Fibroblast of skin of abdomen (primary cell): ENCODE measurements around the gene PRUNE1.

ENCODE experiments used
- DNase-seq: peaks from one replicate; pipeline ENCODE4 v3.0.0-alpha.2; 2013

PRUNE1 gene

GRCh38 chr1:151007853-151008243 is 401 bp upstream of the PRUNE1 start:
- DNase-seq: no peak

DNA sequence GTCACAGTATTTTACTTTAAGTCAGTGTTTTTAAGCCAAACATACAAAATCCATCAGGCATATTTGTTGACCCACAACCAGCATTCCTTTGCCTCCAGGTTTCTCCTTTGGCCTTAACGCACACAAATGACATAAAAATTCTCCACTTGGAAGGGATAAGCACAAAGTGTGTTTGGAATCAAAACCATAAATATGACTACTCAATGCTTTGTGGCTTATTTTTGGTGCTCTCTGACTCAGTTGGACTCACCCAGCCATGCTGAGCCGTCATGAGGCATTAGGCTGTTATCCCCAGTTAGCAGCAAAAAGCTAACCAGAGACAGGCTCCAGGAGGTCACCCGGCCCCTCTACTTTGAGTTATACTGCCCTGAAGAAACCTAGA is 948 bp downstream of the PRUNE1 start:
- DNase-seq: peak; percentile 58

DNA sequence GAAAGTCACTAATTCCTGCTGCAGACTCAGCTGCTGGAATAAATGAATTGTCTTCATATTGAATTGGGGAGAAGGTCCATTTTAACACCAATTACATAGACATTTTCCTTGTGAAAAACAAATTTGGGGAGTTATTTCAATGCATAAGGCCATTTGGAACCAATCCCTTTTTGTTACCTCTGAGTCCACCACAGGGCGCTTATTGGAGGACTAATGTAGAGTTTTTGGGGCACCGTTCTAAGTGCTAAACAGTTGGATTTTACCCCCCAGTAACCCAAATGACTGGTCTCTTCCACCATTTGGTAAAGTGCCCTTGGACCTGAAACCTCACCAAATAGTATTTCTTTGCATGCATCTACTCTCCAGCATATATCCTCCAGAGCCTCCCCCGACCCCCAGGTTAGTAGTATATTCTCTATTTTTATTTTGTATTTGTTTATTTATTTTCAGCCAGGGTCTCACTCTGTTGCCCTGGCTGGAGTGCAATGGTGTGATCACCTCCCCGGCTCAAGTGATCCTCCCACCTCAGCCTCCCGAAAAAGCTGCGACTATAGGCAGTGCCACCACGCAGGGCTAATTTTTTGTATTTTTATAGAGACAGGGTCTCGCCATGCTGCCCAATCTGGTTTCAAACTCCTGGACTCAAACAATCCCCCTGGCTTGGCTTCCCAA is 1.6 kb downstream of the PRUNE1 start:
- DNase-seq: no peak

DNA sequence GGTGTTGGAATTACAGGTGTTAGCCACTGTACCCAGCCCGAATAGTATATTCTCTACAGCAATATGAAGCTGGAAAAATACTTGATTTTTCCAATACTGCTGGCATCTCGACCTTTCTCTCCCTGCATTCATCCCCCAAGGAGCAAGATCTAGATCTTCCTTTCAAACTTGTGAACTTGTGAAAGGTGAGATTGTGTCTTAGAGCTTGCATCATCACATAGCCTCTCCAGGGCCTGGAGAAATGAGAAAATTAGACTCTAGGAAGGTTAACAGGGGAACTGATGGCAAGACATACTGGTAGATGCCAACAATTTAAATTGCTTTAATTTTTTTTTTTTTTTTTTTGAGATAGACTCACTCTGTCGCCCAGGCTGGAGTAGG is 2.1 kb downstream of the PRUNE1 start:
- DNase-seq: no peak

GRCh38 chr1:151011154-151011850 is 3.1 kb downstream of the PRUNE1 start:
- DNase-seq: no peak

DNA sequence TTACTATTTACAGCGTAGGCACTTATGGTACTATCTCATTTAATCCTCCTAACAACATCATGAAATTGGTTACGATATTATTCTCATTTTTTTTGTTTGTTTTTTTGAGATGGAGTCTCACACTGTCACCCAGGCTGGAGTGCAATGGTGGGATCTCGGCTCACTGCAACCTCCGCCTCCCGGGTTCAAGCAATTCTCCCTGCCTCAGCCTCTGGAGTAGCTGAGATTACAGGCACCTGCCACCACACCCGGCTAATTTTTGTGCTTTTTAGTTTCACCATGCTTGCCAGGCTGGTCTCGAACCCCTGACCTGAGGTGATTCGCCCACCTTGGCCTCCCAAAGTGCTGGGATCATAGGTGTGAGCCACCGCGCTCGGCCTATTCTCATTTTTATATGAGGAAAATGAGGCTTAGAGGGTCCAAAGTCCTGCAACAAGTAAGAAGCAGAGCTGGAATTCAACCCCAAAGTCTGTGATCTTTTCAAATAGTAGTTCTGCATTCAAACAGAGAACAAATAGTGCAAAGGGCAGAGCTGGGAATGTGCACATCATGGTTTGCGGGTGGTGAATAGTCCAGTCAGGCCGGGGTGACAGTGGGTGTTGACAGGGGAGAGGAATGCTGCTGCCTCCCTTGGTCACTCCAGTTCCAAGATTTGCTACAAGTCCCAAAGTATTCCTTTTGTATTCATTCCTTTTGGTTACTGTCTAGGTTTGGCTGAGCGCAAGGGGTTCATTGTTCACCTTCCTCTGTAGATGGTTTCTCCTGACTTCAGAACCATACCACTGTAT is 4.6 kb downstream of the PRUNE1 start:
- DNase-seq: no peak

- no peak for DNase-seq
These were observed 5.3 kb downstream of the PRUNE1 start for GRCh38 chr1:151013518-151013917.

DNA sequence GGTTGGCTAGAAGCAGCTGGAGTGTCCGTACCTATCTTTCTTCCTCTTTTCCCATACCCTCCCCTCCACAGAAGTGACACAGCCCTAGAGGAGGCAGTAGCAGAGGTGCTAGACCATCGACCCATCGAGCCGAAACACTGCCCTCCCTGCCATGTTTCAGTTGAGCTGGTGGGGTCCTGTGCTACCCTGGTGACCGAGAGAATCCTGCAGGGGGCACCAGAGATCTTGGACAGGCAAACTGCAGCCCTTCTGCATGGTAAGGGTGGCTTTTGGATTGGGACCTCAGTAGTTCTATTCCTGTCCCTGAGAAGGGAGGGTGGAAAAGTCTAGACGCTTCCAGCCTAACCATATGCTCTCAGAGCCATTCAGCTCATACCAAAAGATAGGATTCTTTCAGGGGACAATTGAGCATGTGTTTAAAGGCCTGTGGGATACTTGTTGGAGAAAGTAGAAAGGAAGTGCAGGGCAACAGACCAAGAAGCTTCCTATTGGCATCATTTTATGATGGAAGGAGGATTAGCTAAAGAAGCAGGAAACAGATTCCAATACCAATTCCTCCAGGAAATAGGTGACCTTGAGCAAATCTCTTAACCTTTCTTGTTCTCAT is 16.4 kb downstream of the PRUNE1 start:
- peak; percentile 58 for DNase-seq

DNA sequence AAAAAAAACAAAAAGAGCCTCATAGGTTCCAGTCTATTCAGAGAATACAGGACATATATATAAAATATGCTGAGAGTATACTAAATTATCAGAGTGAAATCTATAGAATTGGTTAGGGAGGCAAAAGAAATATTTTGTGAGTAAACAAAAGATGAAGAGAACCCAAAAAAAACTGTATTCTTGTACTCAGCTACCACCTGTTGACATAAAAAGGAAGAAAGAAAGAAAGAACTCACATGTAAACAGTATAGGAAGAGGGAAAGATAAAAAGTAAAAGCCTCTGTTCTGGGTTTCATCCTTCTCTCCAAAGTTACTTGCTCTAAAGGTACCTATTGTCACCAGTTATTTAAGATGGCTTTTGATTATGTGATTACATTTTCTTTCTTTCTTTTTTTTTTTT is 18.2 kb downstream of the PRUNE1 start:
- no peak for DNase-seq

DNA sequence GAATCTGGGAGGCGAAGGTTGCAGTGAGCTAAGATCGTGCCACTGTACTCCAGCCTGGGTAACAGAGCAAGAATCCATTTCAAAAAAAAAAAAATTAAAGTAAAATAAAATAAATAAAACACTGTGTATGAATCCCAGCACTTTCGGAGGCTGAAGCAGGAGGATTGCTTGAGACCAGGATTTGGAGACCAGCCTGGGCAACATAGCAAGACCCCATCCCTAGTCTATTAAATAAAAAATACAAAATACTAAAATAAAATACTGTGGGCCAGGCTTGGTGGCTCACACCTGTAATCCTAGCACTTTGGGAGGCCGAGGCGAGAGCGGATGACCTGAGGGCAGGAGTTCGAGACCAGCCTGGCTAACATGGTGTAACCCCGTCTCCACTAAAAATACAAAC is 23.9 kb downstream of the PRUNE1 start:
- DNase-seq: no peak

DNA sequence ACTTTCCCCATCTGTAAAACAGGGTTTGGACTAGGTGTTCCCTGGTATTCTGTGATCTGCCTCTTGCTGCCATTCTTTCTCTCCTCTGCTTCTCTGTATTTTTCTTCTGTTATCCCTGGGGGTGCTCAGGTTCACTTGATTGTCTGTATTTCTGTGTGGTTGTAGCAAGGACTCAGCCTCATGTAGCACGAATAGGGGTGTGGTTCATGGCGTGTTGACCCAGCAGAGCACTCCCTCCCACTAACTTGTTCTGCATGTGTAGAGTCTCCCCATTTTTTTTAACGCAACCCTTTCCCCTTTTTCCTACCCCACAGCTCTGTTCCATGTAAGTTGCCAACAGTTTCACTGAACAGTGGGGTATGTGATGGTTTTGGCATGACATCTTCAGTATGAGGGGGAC is 26.9 kb downstream of the PRUNE1 start:
- DNase-seq: no peak

GRCh38 chr1:151036356-151036755 is 28.1 kb downstream of the PRUNE1 start, which contains the start of gene BNIPL:
TSS of gene BNIPL (plus strand) at chr1:151036586. CDS start at chr1:151036726, 140 bp downstream.
- DNase-seq: no peak

DNA sequence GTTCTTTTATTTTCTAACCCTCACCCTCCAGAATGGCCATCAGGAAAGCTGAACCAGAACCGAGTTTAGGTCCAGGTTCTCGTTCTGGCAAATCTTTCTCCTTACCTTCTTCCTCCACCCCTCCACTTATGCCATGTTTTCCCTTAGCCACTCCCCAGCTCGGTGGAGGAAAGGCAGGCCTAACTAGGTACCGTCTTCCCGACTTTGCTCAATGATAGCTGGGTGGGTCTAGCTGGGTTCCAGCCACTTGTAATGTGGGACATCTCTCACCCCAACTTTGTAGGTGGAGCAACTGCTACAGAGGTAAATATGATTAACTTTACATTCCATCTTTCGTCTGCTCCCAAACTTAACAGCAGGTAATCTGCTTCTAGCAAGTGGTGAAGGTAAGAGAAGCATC is 28.8 kb downstream of the PRUNE1 start:
- DNase-seq: no peak

DNA sequence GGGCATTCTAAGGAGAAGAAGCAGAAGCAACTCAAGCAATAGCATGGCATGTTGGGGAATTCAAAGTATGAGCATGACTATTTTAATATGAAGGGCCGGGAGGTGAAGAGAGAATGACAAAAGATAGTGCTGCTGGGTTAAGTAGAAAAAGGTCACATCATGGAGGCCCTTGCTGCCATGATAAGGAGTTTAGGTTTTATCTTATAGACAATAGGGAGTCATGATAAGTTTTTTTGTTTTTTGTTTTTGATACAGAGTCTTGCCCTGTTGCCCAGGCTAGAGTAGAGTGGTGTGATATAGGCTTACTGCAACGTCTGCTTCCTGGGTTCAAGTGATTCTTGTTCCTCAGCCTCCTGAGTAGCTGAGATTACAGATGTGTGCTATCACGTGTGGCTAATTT is 31.3 kb downstream of the PRUNE1 start:
- no peak for DNase-seq

GRCh38 chr1:151043163-151043562 is 34.9 kb downstream of the PRUNE1 start:
- no peak for DNase-seq

GRCh38 chr1:151047591-151047924 is 39.3 kb downstream of the PRUNE1 start, which contains the start of gene C1orf56:
TSS of gene C1orf56 (plus strand) at chr1:151047751. CDS start at chr1:151047848, 97 bp downstream.
- peak; percentile 72 for DNase-seq

DNA sequence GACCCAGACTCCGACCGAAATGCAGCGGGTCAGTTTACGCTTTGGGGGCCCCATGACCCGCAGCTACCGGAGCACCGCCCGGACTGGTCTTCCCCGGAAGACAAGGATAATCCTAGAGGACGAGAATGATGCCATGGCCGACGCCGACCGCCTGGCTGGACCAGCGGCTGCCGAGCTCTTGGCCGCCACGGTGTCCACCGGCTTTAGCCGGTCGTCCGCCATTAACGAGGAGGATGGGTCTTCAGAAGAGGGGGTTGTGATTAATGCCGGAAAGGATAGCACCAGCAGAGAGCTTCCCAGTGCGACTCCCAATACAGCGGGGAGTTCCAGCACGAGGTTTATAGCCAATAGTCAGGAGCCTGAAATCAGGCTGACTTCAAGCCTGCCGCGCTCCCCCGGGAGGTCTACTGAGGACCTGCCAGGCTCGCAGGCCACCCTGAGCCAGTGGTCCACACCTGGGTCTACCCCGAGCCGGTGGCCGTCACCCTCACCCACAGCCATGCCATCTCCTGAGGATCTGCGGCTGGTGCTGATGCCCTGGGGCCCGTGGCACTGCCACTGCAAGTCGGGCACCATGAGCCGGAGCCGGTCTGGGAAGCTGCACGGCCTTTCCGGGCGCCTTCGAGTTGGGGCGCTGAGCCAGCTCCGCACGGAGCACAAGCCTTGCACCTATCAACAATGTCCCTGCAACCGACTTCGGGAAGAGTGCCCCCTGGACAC is 39.8 kb downstream of the PRUNE1 start:
- DNase-seq: peak; percentile 59

DNA sequence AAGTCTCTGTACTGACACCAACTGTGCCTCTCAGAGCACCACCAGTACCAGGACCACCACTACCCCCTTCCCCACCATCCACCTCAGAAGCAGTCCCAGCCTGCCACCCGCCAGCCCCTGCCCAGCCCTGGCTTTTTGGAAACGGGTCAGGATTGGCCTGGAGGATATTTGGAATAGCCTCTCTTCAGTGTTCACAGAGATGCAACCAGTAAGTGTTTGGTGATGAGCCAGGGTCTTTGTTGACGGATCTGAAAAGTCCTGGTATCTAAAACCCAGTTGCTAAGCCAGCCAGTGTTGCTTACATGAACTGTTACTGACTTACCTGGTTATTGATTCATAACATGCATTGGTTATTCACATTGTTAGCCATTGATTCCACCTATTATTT is 40.4 kb downstream of the PRUNE1 start:
- no peak for DNase-seq

- DNase-seq: no peak
These were observed 41.2 kb downstream of the PRUNE1 start for GRCh38 chr1:151049458-151049857.

GRCh38 chr1:151050051-151050688 is 41.9 kb downstream of the PRUNE1 start:
- DNase-seq: no peak

GRCh38 chr1:151051356-151052009 is 43.2 kb downstream of the PRUNE1 start:
- DNase-seq: no peak
